MG63 (cell line): ENCODE data around the gene BNC2. TPM values are rescaled to one million over a fixed set of nuclear protein-coding genes. Genes with fewer than 3 reads are reported as not detected.

Experiments used
- DNase-seq: peaks from one replicate; pipeline ENCODE4 v3.0.0-alpha.2; 2020
- H3K27me3 ChIP-seq: fragments of 250-450 bp; sonication (Bioruptor Pico); 2 replicates; pipeline ENCODE4 v1.5.1; 2020; ENCODE audit warnings: mild to moderate bottlenecking, moderate library complexity
- H3K36me3 ChIP-seq: fragments of 250-450 bp; sonication (Bioruptor Pico); 2 replicates; pipeline ENCODE4 v1.5.1; 2020; ENCODE audit warnings: mild to moderate bottlenecking, moderate library complexity
- H3K4me3 ChIP-seq: fragments of 250-450 bp; sonication (Bioruptor Pico); 2 replicates; pipeline ENCODE4 v1.5.1; 2020; ENCODE audit warnings: mild to moderate bottlenecking, moderate library complexity
- H3K9me3 ChIP-seq: fragments of 250-450 bp; sonication (Bioruptor Pico); 2 replicates; pipeline ENCODE4 v1.5.1; 2020; ENCODE audit warnings: mild to moderate bottlenecking, moderate library complexity
- total RNA-seq: library from RNA; depleted of rRNA; stranded (reverse); fragments of >200 nt; shearing (Covaris generic); gene quantifications from 2 replicates; pipeline ENCODE4 v1.2.3, GENCODE V29; 2014; ENCODE audit warnings: low replicate concordance

The BNC2 gene
- total RNA-seq, 1 experiment from 2014 or later = 38.8 TPM

GRCh38 chr9:16754662-16755061 is 115.8 kb downstream of the BNC2 start:
- no peaks in the 10 kb centered on the region for H3K9me3 ChIP-seq
- no peak overlapping the region for H3K4me3 ChIP-seq
- DNase-seq = no peak
- H3K36me3 ChIP-seq = no peaks in the 10 kb centered on the region
- no peaks in the 10 kb centered on the region for H3K27me3 ChIP-seq

GRCh38 chr9:16753256-16753655 is 117.2 kb downstream of the BNC2 start:
- DNase-seq = no peak
- H3K4me3 ChIP-seq = no peak overlapping the region
- no peaks in the 10 kb centered on the region for H3K36me3 ChIP-seq
- no peaks in the 10 kb centered on the region for H3K9me3 ChIP-seq
- H3K27me3 ChIP-seq = no peaks in the 10 kb centered on the region

GRCh38 chr9:16752601-16753000 is 117.9 kb downstream of the BNC2 start:
- Histone ChIP-seq H3K36me3 (no peaks in the 10 kb centered on the region), H3K9me3 (no peaks in the 10 kb centered on the region), H3K27me3 (no peaks in the 10 kb centered on the region), H3K4me3 (no peak overlapping the region)
- no peak for DNase-seq

GRCh38 chr9:16750553-16750952 is 119.9 kb downstream of the BNC2 start:
- DNase-seq = no peak
- Histone ChIP-seq H3K36me3 (no peaks in the 10 kb centered on the region), H3K27me3 (no peaks in the 10 kb centered on the region), H3K9me3 (no peaks in the 10 kb centered on the region), H3K4me3 (no peak overlapping the region)

- H3K36me3 ChIP-seq = no peaks in the 10 kb centered on the region
- H3K4me3 ChIP-seq = no peak overlapping the region
- no peaks in the 10 kb centered on the region for H3K9me3 ChIP-seq
- DNase-seq = no peak
- H3K27me3 ChIP-seq = no peaks in the 10 kb centered on the region
These were observed 125.1 kb downstream of the BNC2 start for GRCh38 chr9:16745359-16745758.

GRCh38 chr9:16744394-16744793 is 126.1 kb downstream of the BNC2 start:
- no peak overlapping the region for H3K4me3 ChIP-seq
- peak; percentile 54 for DNase-seq
- no peaks in the 10 kb centered on the region for H3K9me3 ChIP-seq
- H3K27me3 ChIP-seq = no peaks in the 10 kb centered on the region
- no peaks in the 10 kb centered on the region for H3K36me3 ChIP-seq

- H3K36me3 ChIP-seq = no peaks in the 10 kb centered on the region
- H3K9me3 ChIP-seq = no peaks in the 10 kb centered on the region
- H3K4me3 ChIP-seq = no peak overlapping the region
- no peak for DNase-seq
- H3K27me3 ChIP-seq = no peaks in the 10 kb centered on the region
These were observed 127.1 kb downstream of the BNC2 start for GRCh38 chr9:16743375-16743774.

GRCh38 chr9:16735001-16735400 is 135.5 kb downstream of the BNC2 start:
- Histone ChIP-seq H3K27me3 (no peaks in the 10 kb centered on the region), H3K36me3 (no peaks in the 10 kb centered on the region; the same call in 1 of the 2 replicates), H3K9me3 (no peaks in the 10 kb centered on the region), H3K4me3 (no peak overlapping the region)
- DNase-seq = no peak

GRCh38 chr9:16732546-16732945 is 137.9 kb downstream of the BNC2 start:
- Histone ChIP-seq H3K36me3 (no peaks in the 10 kb centered on the region; the same call in 1 of the 2 replicates), H3K4me3 (no peak overlapping the region), H3K9me3 (no peaks in the 10 kb centered on the region), H3K27me3 (no peaks in the 10 kb centered on the region)
- DNase-seq = no peak

GRCh38 chr9:16730162-16730561 is 140.3 kb downstream of the BNC2 start:
- Histone ChIP-seq H3K4me3 (no peak overlapping the region), H3K36me3 (no peaks in the 10 kb centered on the region; the same call in 1 of the 2 replicates), H3K27me3 (no peaks in the 10 kb centered on the region), H3K9me3 (no peaks in the 10 kb centered on the region)
- no peak for DNase-seq

GRCh38 chr9:16729651-16730050 is 140.8 kb downstream of the BNC2 start:
- no peak for DNase-seq
- Histone ChIP-seq H3K36me3 (no peaks in the 10 kb centered on the region), H3K27me3 (no peaks in the 10 kb centered on the region), H3K9me3 (no peaks in the 10 kb centered on the region), H3K4me3 (no peak overlapping the region)

- peak overlapping the region; percentile 57 for H3K4me3 ChIP-seq
- no peak for DNase-seq
- H3K9me3 ChIP-seq = no peaks in the 10 kb centered on the region
- H3K36me3 ChIP-seq = no peaks in the 10 kb centered on the region
- no peaks in the 10 kb centered on the region for H3K27me3 ChIP-seq
These were observed 142.3 kb downstream of the BNC2 start for GRCh38 chr9:16728137-16728508.

- Histone ChIP-seq H3K9me3 (no peaks in the 10 kb centered on the region), H3K27me3 (no peaks in the 10 kb centered on the region), H3K36me3 (no peaks in the 10 kb centered on the region), H3K4me3 (peak overlapping the region; percentile 57)
- DNase-seq = no peak
These were observed 142.9 kb downstream of the BNC2 start for GRCh38 chr9:16727452-16728136.

- peak; percentile 92 for DNase-seq
- Histone ChIP-seq H3K9me3 (no peaks in the 10 kb centered on the region), H3K4me3 (peak overlapping the region; percentile 57), H3K36me3 (no peaks in the 10 kb centered on the region), H3K27me3 (no peaks in the 10 kb centered on the region)
These were observed 143.6 kb downstream of the BNC2 start for GRCh38 chr9:16726718-16727451.

- Histone ChIP-seq H3K4me3 (peak overlapping the region; percentile 57), H3K36me3 (no peaks in the 10 kb centered on the region), H3K27me3 (no peaks in the 10 kb centered on the region), H3K9me3 (no peaks in the 10 kb centered on the region)
- peak; percentile 28 for DNase-seq
These were observed 144.4 kb downstream of the BNC2 start for GRCh38 chr9:16726029-16726428.

GRCh38 chr9:16725066-16725465 is 145.4 kb downstream of the BNC2 start:
- no peaks in the 10 kb centered on the region for H3K27me3 ChIP-seq
- no peak for DNase-seq
- H3K4me3 ChIP-seq = no peak overlapping the region
- H3K36me3 ChIP-seq = no peaks in the 10 kb centered on the region
- no peaks in the 10 kb centered on the region for H3K9me3 ChIP-seq

GRCh38 chr9:16721972-16722371 is 148.5 kb downstream of the BNC2 start:
- Histone ChIP-seq H3K27me3 (no peaks in the 10 kb centered on the region), H3K4me3 (peak overlapping the region; percentile 3), H3K9me3 (no peaks in the 10 kb centered on the region), H3K36me3 (no peaks in the 10 kb centered on the region)
- peak; percentile 76 for DNase-seq

GRCh38 chr9:16720386-16720785 is 150.1 kb downstream of the BNC2 start:
- no peak for DNase-seq
- H3K9me3 ChIP-seq = no peaks in the 10 kb centered on the region
- H3K36me3 ChIP-seq = no peaks in the 10 kb centered on the region
- peak overlapping the region; percentile 1; the same call in 1 of the 2 replicates for H3K4me3 ChIP-seq
- H3K27me3 ChIP-seq = no peaks in the 10 kb centered on the region
